ENCODE data around the gene JAKMIP3.

The JAKMIP3 gene

DNA sequence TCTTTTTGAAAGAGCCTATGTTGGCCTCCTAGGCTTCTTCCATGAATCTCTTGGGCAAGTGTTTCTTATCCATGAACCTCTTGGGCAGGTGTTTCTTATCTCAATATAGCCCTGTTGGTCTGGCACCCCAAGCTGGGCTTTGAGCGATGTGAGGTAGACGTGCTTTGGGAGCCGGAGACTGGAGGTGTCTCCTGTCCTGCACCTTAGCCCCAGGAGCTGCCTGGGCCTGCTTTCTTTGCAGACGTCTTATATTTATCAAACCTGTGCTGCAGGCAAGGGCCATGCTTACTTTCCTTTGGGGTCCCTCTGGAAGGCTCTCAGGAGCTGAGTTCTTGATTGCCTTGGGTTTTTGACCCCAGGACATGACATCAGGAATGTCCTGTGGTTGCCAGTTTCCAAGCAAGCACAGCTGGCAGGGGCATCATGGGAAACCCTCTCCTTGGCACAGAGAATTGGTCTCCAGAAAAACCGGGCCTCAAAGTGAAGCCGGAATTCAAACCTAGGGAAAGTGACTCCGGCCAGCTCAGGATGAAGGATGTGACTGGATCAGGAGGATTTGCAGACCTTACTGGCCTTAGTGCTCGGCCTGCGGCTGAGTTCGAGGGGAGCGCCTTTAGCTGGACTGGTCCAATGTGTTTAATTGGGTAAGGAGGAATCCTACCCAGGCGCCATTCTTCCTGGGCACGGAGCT lies 2.8 kb downstream of the JAKMIP3 start:
- TF ChIP-seq, protein P1, sequence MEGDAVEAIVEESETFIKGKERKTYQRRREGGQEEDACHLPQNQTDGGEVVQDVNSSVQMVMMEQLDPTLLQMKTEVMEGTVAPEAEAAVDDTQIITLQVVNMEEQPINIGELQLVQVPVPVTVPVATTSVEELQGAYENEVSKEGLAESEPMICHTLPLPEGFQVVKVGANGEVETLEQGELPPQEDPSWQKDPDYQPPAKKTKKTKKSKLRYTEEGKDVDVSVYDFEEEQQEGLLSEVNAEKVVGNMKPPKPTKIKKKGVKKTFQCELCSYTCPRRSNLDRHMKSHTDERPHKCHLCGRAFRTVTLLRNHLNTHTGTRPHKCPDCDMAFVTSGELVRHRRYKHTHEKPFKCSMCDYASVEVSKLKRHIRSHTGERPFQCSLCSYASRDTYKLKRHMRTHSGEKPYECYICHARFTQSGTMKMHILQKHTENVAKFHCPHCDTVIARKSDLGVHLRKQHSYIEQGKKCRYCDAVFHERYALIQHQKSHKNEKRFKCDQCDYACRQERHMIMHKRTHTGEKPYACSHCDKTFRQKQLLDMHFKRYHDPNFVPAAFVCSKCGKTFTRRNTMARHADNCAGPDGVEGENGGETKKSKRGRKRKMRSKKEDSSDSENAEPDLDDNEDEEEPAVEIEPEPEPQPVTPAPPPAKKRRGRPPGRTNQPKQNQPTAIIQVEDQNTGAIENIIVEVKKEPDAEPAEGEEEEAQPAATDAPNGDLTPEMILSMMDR (IDR thresholded peaks at IDR 0.05; ENCODE audit: borderline replicate concordance, control extremely low read depth, extremely low read depth, insufficient read depth, missing control alignments), result no peak
- in situ Hi-C loops (cut with MboI; ENCODE audit: low sequenced_read_pairs, unreplicated experiment), result no loop called here
- DNase-seq (ENCODE audit: low spot score), result no peak

DNA sequence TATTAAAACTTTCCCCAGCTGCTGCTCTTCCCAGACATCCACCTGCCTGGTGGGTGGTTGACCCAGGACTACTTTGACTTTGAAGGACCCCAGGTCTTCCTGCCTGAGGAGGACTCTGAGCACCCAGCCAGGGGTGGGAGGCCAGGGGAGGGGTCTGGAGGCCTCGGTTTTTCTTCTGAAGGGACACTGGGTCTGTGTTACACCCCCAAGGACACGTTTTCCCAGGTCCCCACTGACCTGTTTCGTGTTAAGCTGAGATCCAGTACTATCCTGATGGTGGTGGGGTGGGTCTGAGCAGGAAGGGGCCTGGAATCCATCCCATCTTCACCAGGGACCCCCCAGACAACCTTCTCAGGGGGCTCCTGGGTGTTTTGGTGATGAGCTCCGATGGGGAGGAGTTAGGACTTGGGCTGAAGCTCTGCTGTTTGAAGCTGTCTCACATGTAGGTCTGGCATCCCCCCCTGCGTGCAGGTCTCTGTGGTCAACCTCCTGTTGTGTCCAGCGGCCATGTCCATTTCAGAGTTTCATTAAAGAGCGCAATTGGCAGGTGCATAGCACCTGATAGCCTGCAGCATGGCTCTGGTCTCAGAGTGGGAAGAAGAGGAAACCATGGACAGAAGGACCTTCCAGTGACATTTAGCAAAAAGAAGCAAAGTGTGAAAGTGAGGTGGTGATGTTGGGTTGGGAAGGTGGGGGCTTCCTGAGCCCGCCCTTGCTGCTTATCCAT lies 3.5 kb downstream of the JAKMIP3 start:
- DNase-seq (ENCODE audit: low spot score), result no peak
- TF ChIP-seq, protein P1 (IDR thresholded peaks at IDR 0.05; ENCODE audit: borderline replicate concordance, control extremely low read depth, extremely low read depth, insufficient read depth, missing control alignments), result no peak
- in situ Hi-C loops (cut with MboI; ENCODE audit: low sequenced_read_pairs, unreplicated experiment), result no loop called here

DNA sequence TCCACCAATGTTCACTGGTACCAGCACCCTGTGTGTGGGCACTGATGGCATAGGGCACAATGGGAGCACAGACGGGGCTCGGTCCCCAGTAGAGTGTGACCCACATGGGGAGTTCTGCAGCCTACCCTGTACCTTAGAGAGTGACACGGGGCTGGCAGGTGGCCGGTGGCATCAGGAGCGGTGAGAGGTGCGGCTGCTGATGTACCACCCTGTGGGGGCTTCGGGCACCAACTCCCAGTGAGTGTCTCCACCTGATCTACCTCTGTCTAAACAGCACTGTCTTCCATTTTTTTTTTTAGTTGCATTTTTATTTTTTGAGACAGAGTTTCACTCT lies 4.1 kb downstream of the JAKMIP3 start:
- DNase-seq (ENCODE audit: low spot score), result no peak
- in situ Hi-C loops (cut with MboI; ENCODE audit: low sequenced_read_pairs, unreplicated experiment), result no loop called here
- TF ChIP-seq, protein P1 (IDR thresholded peaks at IDR 0.05; ENCODE audit: borderline replicate concordance, control extremely low read depth, extremely low read depth, insufficient read depth, missing control alignments), result no peak

DNA sequence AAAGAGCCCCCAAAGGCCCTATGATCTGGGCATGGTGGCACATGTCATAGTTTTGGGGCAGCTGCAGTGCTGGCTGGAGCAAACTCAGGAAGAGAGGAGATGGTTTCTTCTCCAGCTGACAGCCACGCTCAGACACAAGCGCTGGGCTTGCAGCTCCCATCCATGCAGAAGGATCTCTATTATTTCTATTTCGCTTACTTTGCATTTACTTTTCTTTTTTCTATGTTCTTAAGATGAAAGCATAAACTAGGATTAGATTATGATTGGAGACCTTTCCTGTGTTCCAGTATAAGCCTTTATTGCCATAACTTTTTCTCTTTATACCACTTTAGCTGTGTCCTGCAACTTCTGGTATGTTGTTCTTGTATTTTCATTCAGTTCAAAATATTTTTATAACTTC lies 5.0 kb downstream of the JAKMIP3 start:
- in situ Hi-C loops (cut with MboI; ENCODE audit: low sequenced_read_pairs, unreplicated experiment), result no loop called here
- no peak for DNase-seq (ENCODE audit: low spot score)
- TF ChIP-seq, protein P1 (IDR thresholded peaks at IDR 0.05; ENCODE audit: borderline replicate concordance, control extremely low read depth, extremely low read depth, insufficient read depth, missing control alignments), result no peak

DNA sequence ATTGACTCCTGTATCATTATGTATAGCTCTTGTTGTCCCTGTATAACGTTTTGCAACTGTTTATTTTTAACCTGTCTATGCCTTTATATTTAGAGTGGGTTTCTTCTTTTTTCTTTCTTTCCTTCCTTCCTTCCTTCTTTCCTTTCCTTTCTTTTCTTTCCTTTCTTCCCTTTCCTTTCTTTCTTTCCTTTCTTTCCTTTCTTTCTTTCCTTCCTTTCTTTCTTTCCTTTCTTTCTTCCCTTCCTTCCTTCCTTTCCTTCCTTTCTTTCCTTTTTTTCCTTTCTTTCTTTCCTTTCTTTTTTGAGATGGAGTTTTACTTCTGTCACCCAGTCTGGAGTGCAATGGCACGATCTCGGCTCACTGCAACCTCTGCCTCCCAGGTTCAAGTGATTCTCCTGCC lies 5.9 kb downstream of the JAKMIP3 start:
- TF ChIP-seq, protein P1 (IDR thresholded peaks at IDR 0.05; ENCODE audit: borderline replicate concordance, control extremely low read depth, extremely low read depth, insufficient read depth, missing control alignments), result no peak
- no peak for DNase-seq (ENCODE audit: low spot score)
- in situ Hi-C loops (cut with MboI; ENCODE audit: low sequenced_read_pairs, unreplicated experiment), result no loop called here

DNA sequence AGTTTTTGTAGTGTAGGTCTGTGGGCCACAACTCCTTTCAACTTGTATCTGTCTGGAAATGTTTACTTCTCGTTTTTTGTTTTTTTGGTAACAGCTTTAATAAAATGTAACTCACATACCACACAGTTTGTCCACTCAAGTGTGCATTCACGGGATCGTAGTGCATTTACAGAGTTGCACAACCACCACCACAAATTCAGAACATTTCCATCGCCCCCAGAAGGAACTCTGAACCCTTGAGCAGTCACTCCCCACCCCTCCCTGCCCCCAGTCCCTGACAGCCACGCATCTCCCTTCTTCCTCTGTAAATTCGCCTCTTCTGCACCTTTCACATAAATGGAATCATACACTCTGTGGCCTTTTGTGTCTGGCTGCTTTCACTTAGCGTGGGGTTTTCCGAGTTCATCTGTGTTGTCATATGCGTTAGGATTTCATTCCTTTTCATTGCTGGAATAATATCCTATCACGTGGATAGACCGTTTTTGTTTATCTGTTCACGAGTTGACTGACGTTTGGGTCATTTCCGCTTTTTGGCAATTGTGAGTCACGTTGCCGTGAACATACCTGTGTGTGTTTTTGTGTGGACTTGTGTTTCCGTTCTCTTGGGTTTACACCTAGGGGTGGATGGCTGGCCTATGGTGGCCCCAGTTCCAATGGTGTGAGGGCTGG lies 10.3 kb downstream of the JAKMIP3 start:
- in situ Hi-C loops (cut with MboI; ENCODE audit: low sequenced_read_pairs, unreplicated experiment), result no loop called here
- TF ChIP-seq, protein P1 (IDR thresholded peaks at IDR 0.05; ENCODE audit: borderline replicate concordance, control extremely low read depth, extremely low read depth, insufficient read depth, missing control alignments), result no peak

More for the DNA sequence above, 10.3 kb downstream of the JAKMIP3 start:
- no peak for DNase-seq (ENCODE audit: low spot score)
